Mucosa of stomach (tissue), 1 donor: ENCODE results near the gene SYT4.
"Not testable (repeated sequence)": the region's sequence is repeated elsewhere in the genome, so short reads cannot be mapped to it uniquely, and the experiment has no call there.

Experiments
- H3K27me3 ChIP-seq: one replicate; pipeline ENCODE4 v1.7.0; 2013; ENCODE audit warnings: mild to moderate bottlenecking, low read length; ENCODE audit not compliant: control insufficient read depth, insufficient read depth
- H3K36me3 ChIP-seq: one replicate; pipeline ENCODE4 v1.7.0; 2013; ENCODE audit warnings: low read length; ENCODE audit not compliant: control insufficient read depth, insufficient read depth
- H3K4me1 ChIP-seq: one replicate; pipeline ENCODE4 v1.7.0; 2013; ENCODE audit warnings: mild to moderate bottlenecking, low read length; ENCODE audit not compliant: control insufficient read depth, insufficient read depth
- H3K4me3 ChIP-seq: one replicate; pipeline ENCODE4 v1.7.0; 2013; ENCODE audit warnings: low read length
- H3K9ac ChIP-seq: one replicate; pipeline ENCODE4 v1.7.0; 2013; ENCODE audit warnings: mild to moderate bottlenecking, low read length, moderate library complexity
- H3K9me3 ChIP-seq: one replicate; pipeline ENCODE4 v1.7.0; 2013; ENCODE audit warnings: mild to moderate bottlenecking, low read length, moderate library complexity; ENCODE audit not compliant: control insufficient read depth
- donor health status: Pancreatic carcinoma.

The SYT4 gene, protein sequence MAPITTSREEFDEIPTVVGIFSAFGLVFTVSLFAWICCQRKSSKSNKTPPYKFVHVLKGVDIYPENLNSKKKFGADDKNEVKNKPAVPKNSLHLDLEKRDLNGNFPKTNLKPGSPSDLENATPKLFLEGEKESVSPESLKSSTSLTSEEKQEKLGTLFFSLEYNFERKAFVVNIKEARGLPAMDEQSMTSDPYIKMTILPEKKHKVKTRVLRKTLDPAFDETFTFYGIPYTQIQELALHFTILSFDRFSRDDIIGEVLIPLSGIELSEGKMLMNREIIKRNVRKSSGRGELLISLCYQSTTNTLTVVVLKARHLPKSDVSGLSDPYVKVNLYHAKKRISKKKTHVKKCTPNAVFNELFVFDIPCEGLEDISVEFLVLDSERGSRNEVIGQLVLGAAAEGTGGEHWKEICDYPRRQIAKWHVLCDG

DNA sequence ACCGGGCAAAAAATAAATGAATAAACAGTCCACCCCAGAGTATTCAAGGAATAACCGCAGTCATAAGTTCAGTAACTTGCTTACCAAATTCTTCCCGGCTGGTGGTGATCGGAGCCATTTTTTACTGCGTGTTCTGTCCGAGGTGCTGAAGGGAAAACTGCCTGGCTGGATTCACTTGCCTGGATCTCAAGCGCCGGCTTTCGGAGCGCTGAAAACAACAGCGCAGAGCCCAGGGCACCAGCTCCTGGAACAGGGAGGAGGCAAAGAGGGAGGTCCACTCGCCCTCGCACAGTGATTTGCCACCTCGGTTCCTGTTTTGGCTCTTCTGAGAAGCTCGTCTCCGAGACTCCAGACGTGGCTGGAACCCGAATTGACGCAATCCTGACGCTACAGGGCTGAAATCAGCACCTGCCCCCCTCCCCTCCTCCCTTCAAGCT lies at the start of gene SYT4:
Gene SYT4 (minus strand): TSS at position 327 of the 437 bp plus-strand sequence. CDS start 209 bp downstream, at position 118.
- Histone ChIP-seq H3K36me3 (no peaks in the 10 kb centered on the region), H3K27me3 (no peaks in the 10 kb centered on the region), H3K9ac (no peak within 1 kb of the TSS), H3K4me3 (no peak within 1 kb of the TSS), H3K9me3 (no peaks in the 10 kb centered on the region), H3K4me1 (no peaks in the 10 kb centered on the region)

DNA sequence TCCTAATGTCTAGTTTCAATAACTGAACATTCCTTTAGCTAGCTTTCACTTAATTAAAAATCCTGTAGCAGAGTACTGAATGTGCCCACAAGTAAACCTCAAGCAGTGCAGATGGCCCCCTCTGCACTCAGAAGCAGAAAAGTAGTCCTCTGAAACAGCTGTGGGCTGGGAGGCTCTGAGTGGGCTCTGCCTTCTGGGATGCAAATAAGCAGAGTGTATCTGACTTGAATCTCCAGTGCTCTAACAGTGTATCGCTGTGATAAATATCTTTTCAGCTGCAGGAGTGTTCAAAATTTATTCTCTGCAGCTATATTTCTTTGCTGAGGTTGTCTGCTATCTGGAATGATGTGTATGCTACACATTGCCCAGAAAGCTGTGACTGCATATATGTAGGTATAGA lies 44.8 kb upstream of the SYT4 start:
- Histone ChIP-seq H3K9me3 (no peaks in the 10 kb centered on the region), H3K9ac (no peak overlapping the region), H3K36me3 (no peaks in the 10 kb centered on the region), H3K27me3 (no peaks in the 10 kb centered on the region), H3K4me3 (no peak overlapping the region), H3K4me1 (no peaks in the 10 kb centered on the region)

DNA sequence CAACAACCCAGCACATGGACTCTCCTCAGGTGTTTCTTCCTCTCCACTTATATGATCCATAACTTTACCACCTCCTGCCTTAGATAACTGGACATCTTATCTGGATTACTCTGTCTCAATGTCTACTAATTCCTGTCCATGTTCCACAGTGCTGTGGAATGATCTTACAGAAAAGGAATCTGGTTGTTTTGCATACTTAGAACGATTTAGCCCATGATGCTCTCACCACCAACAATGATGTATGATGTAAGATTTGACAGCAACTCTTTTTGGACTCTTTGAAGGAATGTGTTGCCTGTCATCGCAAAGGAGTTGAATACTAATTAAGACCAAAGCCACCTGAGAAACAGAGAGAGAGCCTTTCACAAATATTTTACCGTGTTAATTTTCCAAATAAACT lies 37.7 kb upstream of the SYT4 start:
- H3K9ac ChIP-seq, result no peak overlapping the region
- H3K4me3 ChIP-seq, result no peak overlapping the region
- no peaks in the 10 kb centered on the region for H3K4me1 ChIP-seq
- H3K9me3 ChIP-seq, result no peaks in the 10 kb centered on the region
- H3K27me3 ChIP-seq, result no peaks in the 10 kb centered on the region
- no peaks in the 10 kb centered on the region for H3K36me3 ChIP-seq

DNA sequence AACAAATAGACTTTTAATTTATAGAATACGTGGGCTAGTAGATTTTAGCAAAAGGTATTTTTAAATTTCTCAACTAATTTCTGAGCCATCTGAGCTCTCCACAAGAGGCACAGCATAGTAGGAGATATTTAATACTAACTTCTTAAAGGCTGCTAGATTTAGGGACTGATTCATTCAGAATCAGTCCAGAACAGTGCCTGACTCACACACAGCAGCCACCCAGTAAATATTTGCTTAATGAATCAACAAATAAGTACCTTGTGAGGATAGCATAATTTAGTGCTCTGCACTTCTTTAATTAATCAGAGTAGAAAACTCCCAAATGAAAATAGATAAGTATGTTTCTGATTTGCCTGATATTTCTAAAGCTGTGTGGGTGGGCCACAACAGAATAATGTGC lies 35.6 kb upstream of the SYT4 start:
- H3K4me3 ChIP-seq, result no peak overlapping the region
- H3K27me3 ChIP-seq, result no peaks in the 10 kb centered on the region
- H3K36me3 ChIP-seq, result no peaks in the 10 kb centered on the region
- no peaks in the 10 kb centered on the region for H3K4me1 ChIP-seq
- H3K9ac ChIP-seq, result no peak overlapping the region
- H3K9me3 ChIP-seq, result no peaks in the 10 kb centered on the region

DNA sequence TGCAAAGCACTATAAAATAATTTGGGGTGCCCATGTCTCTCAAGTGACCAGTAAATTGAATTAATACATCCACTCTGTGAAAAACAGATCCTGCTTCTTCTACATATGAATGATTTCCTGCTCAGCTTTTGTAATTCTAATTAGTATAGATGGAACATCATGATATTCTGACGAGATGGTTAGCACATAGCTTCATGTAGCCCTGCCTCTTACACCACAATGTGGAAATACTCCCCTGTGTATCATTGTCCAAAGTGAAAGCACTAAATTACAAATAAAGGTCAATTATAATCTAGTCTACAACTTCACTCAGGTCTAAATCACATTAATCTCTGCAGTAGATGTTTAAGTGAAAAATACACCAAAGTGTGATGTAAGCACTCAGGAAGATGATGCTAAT lies 32.9 kb upstream of the SYT4 start:
- H3K36me3 ChIP-seq, result no peaks in the 10 kb centered on the region
- no peaks in the 10 kb centered on the region for H3K27me3 ChIP-seq
- H3K9me3 ChIP-seq, result no peaks in the 10 kb centered on the region
- H3K9ac ChIP-seq, result no peak overlapping the region
- no peak overlapping the region for H3K4me3 ChIP-seq
- no peaks in the 10 kb centered on the region for H3K4me1 ChIP-seq

DNA sequence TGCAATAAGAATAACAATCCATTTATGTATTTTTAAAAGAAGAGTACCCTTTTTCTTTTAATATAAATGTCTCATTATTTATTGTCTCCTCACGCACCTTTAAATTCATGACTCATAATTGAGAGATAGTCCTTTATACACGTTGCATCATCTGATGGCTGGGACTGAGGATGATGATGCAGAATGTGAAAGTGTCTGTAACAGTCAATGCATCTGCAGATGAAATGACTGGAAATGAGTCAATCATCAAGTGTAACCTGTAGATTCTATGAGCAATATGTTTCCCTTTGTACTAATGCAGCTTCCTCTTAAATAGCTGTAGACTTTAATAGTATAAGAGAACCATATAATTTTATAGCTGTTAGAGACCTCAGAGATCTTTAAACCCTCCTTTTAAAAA lies 26.1 kb upstream of the SYT4 start:
- Histone ChIP-seq H3K36me3 (no peaks in the 10 kb centered on the region), H3K4me3 (no peak overlapping the region), H3K27me3 (no peaks in the 10 kb centered on the region), H3K4me1 (no peaks in the 10 kb centered on the region), H3K9me3 (no peaks in the 10 kb centered on the region), H3K9ac (no peak overlapping the region)

DNA sequence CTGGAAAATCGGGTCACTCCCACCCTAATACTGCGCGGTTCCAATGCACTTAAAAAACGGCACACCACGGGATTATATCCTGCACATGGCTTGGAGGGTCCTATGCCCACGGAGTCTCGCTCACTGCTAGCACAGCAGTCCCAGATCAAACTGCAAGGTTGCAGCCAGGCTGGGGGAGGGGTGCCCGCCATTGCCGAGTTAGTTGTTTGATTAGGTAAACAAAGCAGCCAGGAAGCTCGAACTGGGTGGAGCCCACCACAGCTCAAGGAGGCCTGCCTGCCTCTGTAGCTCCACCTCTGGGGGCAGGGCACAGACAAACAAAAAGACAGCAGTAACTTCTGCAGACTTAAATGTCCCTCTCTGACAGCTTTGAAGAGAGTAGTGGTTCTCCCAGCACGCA lies 8.9 kb upstream of the SYT4 start:
- not testable (repeated sequence) for H3K4me3 ChIP-seq, H3K9ac ChIP-seq, H3K36me3 ChIP-seq, H3K4me1 ChIP-seq, H3K9me3 ChIP-seq, H3K27me3 ChIP-seq

DNA sequence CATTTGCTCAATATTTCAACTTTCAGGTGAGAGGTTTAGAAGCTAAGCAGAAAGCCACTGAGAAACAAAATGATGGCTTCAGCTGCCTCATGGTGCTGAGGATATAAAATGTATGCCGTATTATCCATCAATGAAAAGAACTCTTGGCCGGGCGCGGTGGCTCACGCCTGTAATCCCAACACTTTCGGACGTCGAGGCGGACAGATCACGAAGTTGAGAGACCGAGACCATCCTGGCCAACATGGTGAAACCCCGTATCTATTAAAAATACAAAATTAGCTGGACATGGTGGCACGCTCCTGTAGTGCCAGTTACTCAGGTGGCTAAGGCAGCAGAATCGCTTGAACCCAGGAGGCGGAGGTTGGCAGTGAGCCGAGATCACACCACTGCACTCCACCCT lies 6.0 kb upstream of the SYT4 start:
- Histone ChIP-seq H3K9me3 (no peaks in the 10 kb centered on the region), H3K4me3 (no peak overlapping the region), H3K4me1 (no peaks in the 10 kb centered on the region), H3K9ac (no peak overlapping the region), H3K36me3 (no peaks in the 10 kb centered on the region), H3K27me3 (no peaks in the 10 kb centered on the region)

DNA sequence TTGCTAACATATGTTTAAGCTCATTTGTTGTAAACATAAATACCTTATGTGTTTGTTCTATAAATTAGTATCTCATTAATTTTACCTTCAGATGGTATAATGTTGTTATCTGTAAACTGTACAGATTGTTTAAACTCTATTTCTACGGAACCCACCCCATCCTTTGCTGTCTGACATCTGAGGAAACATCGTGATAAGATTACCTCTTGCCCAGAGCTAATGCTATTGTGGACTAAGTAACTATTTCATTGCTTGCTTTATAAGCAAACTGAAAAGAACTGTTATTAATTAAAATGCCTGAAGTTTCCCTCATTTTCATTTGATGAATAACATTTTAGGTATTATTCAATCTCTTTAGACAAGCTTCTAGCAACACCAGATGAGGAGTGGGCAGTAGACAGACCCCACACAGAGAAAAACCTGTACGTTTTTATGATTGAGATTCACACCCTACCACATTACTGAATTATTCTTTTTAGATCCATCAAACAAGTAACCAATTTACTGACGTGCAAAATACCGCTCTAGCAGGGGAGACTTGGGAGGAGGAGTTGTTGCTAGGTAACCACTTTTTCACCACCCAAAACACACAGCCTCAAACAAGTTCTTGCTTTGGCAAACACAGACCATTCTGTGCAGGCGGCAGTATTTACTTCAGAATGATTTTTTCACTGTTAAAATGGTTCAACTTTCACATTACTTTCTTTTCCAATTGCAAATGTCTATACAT lies 1.9 kb upstream of the SYT4 start:
- Histone ChIP-seq H3K36me3 (no peaks in the 10 kb centered on the region), H3K9ac (no peak overlapping the region), H3K9me3 (no peaks in the 10 kb centered on the region), H3K4me3 (no peak overlapping the region), H3K4me1 (no peaks in the 10 kb centered on the region), H3K27me3 (no peaks in the 10 kb centered on the region)

DNA sequence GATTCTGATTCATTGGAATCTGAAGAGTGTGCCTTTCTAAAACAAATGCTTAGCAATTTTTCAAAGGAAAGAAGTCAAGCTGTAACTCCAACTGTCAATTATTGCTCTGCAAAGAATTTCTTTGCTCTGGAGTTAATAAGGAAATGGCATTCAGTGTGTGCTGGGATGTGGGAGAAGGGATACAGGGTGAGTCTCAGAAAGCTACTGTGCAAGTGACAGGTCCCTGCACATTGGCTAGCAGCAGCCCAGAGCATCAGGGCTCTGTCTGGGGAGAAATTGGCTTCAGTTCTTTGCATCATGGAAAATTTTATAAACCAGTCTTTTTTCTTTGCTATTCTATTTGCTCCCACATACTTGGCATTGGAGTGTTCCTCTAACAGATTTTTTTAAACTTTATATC lies 1.1 kb upstream of the SYT4 start:
- Histone ChIP-seq H3K9ac (no peak overlapping the region), H3K4me1 (no peaks in the 10 kb centered on the region), H3K27me3 (no peaks in the 10 kb centered on the region), H3K9me3 (no peaks in the 10 kb centered on the region), H3K36me3 (no peaks in the 10 kb centered on the region), H3K4me3 (no peak overlapping the region)

DNA sequence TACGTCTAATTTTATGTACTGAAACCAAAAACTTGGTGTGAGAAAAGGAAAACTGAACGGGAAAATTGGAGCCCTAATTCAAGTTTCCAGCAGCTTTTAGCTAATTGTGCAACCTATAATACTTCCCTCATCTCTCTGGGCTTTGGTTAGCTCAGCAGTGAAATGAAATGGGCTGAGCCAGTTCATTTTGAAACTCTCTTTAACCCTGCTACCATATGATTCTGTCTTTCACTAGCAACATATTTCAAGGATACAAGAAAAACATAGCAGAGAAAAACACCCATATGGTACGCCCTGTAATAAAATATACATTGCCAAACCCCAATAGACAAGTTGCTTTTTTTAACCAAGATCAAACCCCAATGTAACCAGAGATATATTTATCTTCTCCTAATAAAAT lies 799 bp downstream of the SYT4 start:
- H3K9ac ChIP-seq, result no peak overlapping the region
- no peaks in the 10 kb centered on the region for H3K9me3 ChIP-seq
- H3K4me3 ChIP-seq, result no peak overlapping the region
- no peaks in the 10 kb centered on the region for H3K27me3 ChIP-seq
- no peaks in the 10 kb centered on the region for H3K36me3 ChIP-seq
- no peaks in the 10 kb centered on the region for H3K4me1 ChIP-seq

DNA sequence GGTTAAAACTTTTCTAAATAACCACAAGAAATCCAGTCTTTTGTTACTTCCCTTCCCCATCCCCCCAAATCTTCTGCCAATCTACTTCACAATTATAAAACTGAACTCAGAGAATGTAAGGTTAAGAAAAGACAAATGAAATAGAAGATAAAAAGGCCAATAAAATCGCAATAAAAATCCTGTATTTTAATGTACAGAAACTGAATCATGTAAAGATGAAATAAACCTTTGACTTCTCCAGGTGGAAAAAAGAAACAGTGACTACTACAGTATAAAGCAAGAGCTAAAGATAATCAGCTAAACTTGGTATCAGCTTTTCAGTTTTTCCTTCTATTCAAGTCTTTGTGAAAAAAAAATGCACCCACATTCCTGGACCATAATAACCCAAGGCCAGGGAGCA lies 1.7 kb downstream of the SYT4 start:
- no peaks in the 10 kb centered on the region for H3K27me3 ChIP-seq
- H3K36me3 ChIP-seq, result no peaks in the 10 kb centered on the region
- H3K9me3 ChIP-seq, result no peaks in the 10 kb centered on the region
- H3K9ac ChIP-seq, result no peak overlapping the region
- H3K4me3 ChIP-seq, result no peak overlapping the region
- H3K4me1 ChIP-seq, result no peaks in the 10 kb centered on the region
